ENCODE data around the gene C1orf159.
"Not testable (repeated sequence)": the region's sequence is repeated elsewhere in the genome, so short reads cannot be mapped to it uniquely, and the experiment has no call there.

The C1orf159 gene

DNA sequence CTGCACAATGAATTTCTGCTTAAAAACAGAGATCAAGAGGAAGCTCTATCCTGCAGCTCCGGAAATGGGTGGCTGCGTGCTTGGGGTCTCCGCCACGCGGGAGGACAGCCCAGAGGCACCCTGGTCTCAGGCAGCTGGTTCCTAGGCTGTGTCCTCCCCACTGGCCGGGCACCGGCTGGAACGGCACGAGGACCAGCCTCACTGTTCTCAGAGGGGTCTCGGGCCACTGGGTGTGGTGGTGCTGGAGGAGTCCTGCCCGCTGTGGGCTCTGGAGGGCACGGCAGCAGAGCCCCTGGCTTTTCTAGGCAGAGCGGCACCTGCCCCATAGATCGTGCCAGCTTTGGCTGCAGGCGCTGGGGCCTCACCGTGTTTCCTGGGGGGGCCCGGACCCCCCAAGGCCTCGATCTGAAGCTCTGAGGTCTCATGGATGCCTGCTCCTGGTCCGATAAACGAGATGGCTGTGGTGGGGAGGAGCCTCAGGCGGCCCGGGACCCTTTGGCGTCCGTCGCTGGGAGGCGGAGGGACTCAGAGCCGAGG, 33.6 kb downstream of the C1orf159 start:
- Mint-ChIP-seq H3K4me3 (no peak overlapping the region), H3K36me3 (ENCODE audit: low read depth) (no peaks in the 10 kb centered on the region), H3K4me1 (peaks cover 5% of the 10 kb centered on the region), H3K27ac (no peak overlapping the region), H3K9me3 (no peaks in the 10 kb centered on the region), H3K27me3 (ENCODE audit: low read depth, poor library complexity) (peaks cover 5% of the 10 kb centered on the region)
- DNase-seq: no peak
- no peak for TF ChIP-seq CTCF (IDR thresholded peaks at IDR 0.05)

DNA sequence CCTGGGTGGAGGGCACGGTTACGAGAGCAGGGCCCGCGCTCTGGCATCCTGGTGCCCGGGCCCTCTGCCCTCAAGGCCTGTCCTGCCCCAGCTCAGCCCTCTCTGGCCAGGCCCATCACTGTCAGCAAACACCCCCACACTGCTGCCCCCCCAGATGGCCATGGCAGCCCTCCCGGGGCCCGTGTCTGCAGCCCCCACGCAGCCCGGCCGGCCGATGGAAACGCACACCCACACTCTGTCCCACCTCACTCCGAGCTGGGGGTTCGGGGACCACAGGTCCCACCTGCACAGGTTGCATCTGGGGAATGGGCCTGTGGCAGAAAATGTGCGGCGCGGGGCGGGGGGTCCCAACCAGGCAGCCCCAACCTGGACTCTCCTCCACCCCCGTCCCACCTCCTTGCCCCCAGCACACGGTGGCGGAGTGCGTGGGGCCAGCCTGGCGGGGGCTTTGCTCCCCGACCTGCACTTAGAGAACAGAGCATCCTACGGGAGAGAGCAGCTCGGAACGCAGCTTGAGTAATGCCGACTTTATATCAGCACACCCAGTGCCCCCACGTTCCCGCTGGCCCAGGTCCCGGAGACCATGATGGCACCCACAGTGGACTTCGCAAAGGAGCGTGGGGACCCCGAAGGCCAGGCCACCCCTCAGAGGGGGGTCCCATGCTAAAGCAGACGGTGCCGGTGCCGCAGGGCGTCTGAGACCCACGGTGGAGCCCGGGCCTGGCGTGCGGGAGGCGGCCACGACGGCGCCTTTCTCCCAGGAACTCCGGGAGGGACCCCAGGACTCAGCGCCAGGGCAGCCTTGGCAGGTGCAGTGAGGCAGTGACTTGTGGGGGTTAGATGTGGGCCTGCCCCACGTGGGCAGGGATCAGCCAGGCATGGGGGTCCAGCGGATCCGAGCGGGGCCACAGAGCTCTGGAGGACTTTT, 34.3 kb downstream of the C1orf159 start:
- no peak for TF ChIP-seq CTCF (IDR thresholded peaks at IDR 0.05)
- H3K27me3 Mint-ChIP-seq (ENCODE audit: low read depth, poor library complexity): peaks cover 9% of the 10 kb centered on the region
- H3K4me3 Mint-ChIP-seq: no peak overlapping the region
- H3K36me3 Mint-ChIP-seq (ENCODE audit: low read depth): no peaks in the 10 kb centered on the region
- H3K27ac Mint-ChIP-seq: no peak overlapping the region
- DNase-seq: no peak
- H3K9me3 Mint-ChIP-seq: no peaks in the 10 kb centered on the region
- H3K4me1 Mint-ChIP-seq: peaks cover 2% of the 10 kb centered on the region

DNA sequence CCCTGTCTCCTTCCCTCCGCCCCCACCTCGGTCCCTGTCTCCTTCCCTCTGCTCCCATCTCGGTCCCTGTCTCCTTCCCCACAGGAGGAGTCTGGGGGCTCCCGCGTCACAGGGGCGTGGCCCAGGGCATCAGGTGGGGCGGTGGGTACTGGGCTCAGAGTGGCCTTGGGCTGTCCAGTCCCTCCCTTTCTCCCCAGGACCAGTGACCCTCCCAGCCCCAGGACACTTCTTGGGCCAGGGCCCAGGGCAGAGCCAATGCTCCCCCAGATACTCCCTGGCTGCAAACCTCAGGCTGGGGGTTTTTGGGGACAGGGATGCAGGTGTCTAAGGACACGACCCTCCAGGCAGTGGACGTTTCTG, 35.0 kb downstream of the C1orf159 start:
- DNase-seq: no peak
- H3K9me3 Mint-ChIP-seq: no peaks in the 10 kb centered on the region
- no peak overlapping the region for H3K27ac Mint-ChIP-seq
- peaks cover 10% of the 10 kb centered on the region for H3K27me3 Mint-ChIP-seq (ENCODE audit: low read depth, poor library complexity)
- TF ChIP-seq CTCF (IDR thresholded peaks at IDR 0.05): no peak
- H3K4me1 Mint-ChIP-seq: no peaks in the 10 kb centered on the region
- H3K36me3 Mint-ChIP-seq (ENCODE audit: low read depth): no peaks in the 10 kb centered on the region
- no peak overlapping the region for H3K4me3 Mint-ChIP-seq

- no peaks in the 10 kb centered on the region for H3K36me3 Mint-ChIP-seq (ENCODE audit: low read depth)
- peak; percentile 65 for DNase-seq
- TF ChIP-seq CTCF (IDR thresholded peaks at IDR 0.05): no peak
- H3K27me3 Mint-ChIP-seq (ENCODE audit: low read depth, poor library complexity): peaks cover 15% of the 10 kb centered on the region
- no peak overlapping the region for H3K27ac Mint-ChIP-seq
- no peaks in the 10 kb centered on the region for H3K4me1 Mint-ChIP-seq
- no peaks in the 10 kb centered on the region for H3K9me3 Mint-ChIP-seq
- H3K4me3 Mint-ChIP-seq: peak overlapping the region; percentile 34
Observed at GRCh38 chr1:1080122-1080757, 35.6 kb downstream of the C1orf159 start.

DNA sequence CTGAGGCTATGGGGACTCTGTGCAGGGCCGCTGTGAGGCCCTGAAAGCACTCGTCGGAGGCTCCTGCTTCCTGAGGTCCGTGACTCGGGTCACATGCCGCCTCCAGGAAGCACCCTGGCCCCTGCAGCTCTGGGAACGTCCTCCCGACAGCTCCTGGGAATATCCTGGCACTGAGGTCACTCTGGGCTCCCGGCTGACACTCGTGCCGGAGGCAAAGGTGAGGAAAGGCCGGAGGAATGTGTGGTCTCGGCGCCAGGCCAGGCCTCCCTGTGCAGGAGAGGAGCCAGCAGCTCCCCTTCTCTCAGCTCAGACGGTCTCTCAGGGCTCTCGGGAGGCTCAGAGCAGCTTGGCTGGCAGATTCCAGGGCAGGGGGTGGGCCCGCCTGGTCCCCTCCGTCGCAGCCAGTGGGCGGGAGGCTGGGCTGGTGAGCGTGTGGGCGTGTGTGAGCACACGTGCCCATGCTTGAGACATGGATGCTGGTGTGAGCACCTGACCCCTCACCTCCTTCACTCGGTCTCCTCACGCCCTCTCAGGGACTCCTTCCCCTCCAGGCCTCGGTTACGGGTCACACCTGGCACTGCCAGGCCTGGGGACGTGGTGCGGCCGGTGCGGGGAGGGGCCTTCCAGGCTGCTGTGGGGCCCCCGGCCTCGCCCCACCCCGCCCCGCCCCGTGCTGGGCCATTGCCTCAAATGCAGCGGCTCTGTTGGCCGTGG, 36.3 kb downstream of the C1orf159 start:
- H3K27ac Mint-ChIP-seq: no peak overlapping the region
- H3K36me3 Mint-ChIP-seq (ENCODE audit: low read depth): no peaks in the 10 kb centered on the region
- peak; percentile 61 for DNase-seq
- no peak for TF ChIP-seq CTCF (IDR thresholded peaks at IDR 0.05)
- peak overlapping the region; percentile 55 for H3K4me3 Mint-ChIP-seq
- H3K9me3 Mint-ChIP-seq: no peaks in the 10 kb centered on the region
- H3K27me3 Mint-ChIP-seq (ENCODE audit: low read depth, poor library complexity): peaks cover 18% of the 10 kb centered on the region
- H3K4me1 Mint-ChIP-seq: peaks cover 3% of the 10 kb centered on the region

GRCh38 chr1:1077396-1077795, 38.5 kb downstream of the C1orf159 start:
- H3K27ac Mint-ChIP-seq; H3K36me3 Mint-ChIP-seq (ENCODE audit: low read depth); H3K4me1 Mint-ChIP-seq; DNase-seq; H3K9me3 Mint-ChIP-seq; H3K4me3 Mint-ChIP-seq: not testable (repeated sequence)
- H3K27me3 Mint-ChIP-seq (ENCODE audit: low read depth, poor library complexity): peaks cover 22% of the 10 kb centered on the region

All from nephron progenitor cell (in vitro differentiated cells).